Loucy (cell line): ENCODE measurements around the gene SPCS1.

ENCODE experiments used
- EZH2phosphoT487 ChIP-seq: fragments of 200-600 bp; IDR thresholded peaks from 2 replicates; pipeline ENCODE4 v1.6.1; 2018; ENCODE audit warnings: antibody characterized with exemption, mild to moderate bottlenecking, moderate library complexity, borderline replicate concordance
- TF ChIP-seq, protein P1 (sequence below): fragments of 200-600 bp; sonication (generic); conservative IDR thresholded peaks from 2 replicates; pipeline ENCODE4 v1.5.1; 2014; ENCODE audit warnings: mild to moderate bottlenecking, antibody characterized with exemption, low read length

DNA sequence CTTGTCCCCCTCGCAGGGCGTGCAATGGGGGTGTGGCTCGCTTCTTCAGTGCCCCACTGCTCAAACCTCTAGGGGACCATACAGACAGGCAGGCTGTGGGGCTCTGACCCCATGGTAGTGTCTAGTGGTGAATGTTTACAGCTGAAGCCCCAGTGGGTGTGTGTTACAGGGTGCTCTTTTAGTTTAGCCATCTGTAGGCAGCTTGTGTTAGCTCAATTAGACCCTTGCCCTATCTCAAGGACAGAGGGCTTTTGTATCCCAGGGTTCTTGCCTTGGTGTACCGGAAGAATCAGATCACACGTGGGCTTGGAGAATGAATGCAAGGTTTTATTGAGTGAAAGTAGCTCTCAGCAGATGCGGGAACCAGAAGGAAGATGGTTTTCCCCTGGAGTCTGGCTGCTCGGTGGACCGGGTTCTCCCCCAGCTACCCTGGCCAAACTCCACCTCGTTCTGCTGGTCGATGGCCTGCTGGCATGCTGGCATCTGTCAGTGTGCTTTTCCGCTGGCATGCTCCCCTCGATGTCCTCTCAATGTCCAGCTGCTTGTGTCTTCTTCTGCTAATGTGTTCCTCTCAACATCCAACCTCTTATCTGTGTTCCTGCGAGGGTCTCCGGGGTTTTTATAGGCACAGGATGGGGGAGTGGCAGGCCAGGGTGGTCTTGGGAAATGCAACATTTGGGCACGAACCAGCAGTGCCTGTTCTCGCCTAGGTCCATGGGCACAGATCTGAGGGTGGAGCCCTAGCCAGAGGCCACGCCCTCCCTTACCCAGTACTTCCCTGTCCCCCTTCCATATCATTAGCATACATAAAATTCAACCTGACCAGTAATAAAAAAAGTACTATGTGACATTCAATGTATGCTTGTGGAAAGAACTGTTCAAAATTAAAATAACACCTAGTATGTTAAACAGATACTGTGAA, 6.6 kb downstream of the SPCS1 start:
- no peak for TF ChIP-seq EZH2phosphoT487
- TF ChIP-seq, protein P1, sequence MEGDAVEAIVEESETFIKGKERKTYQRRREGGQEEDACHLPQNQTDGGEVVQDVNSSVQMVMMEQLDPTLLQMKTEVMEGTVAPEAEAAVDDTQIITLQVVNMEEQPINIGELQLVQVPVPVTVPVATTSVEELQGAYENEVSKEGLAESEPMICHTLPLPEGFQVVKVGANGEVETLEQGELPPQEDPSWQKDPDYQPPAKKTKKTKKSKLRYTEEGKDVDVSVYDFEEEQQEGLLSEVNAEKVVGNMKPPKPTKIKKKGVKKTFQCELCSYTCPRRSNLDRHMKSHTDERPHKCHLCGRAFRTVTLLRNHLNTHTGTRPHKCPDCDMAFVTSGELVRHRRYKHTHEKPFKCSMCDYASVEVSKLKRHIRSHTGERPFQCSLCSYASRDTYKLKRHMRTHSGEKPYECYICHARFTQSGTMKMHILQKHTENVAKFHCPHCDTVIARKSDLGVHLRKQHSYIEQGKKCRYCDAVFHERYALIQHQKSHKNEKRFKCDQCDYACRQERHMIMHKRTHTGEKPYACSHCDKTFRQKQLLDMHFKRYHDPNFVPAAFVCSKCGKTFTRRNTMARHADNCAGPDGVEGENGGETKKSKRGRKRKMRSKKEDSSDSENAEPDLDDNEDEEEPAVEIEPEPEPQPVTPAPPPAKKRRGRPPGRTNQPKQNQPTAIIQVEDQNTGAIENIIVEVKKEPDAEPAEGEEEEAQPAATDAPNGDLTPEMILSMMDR, result no peak
